Breast epithelium (tissue), 3 donors: ENCODE data around the gene DNAJA2.

ENCODE experiments used
- CTCF ChIP-seq, 3 donors: fragments of 450-650 bp; IDR thresholded peaks; one replicate each; pipeline ENCODE4 v1.5.1; 2016 to 2017; ENCODE audit warnings: antibody characterized with exemption in 3 of 3, mild to moderate bottlenecking in 3 of 3, moderate library complexity in 3 of 3
- POLR2A ChIP-seq: fragments of 450-650 bp; IDR thresholded peaks from one replicate; pipeline ENCODE4 v1.6.1; 2016; ENCODE audit warnings: antibody characterized with exemption, mild to moderate bottlenecking, moderate library complexity

DNA sequence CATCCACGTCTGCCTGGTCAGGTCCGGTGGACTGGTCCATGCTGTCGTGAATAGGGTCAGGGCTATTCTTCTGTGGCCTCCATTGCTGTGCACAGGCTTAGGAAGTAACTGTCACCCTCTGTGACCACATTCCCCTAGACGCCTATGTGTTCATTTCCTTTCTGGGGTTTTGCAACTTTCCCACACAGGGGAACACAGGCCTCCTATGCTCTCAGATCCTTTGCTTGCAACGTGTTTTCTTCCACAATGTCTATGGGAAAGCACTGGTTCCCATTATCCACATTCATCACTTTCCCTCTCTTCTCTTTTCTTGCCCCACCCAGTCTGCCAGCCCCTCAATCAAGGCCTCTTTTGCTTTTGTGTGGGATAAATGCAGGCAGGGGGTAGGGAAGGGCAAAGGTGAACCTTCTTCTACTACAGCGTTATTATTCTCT is 43.2 kb upstream of the DNAJA2 start:
- TF ChIP-seq CTCF (IDR thresholded peaks at IDR 0.05) (no peak), POLR2A (no peak)
